Karpas-422 (cell line): ENCODE measurements around the gene TGFBI. TPM values are rescaled to one million over a fixed set of nuclear protein-coding genes. Genes with fewer than 3 reads are reported as not detected.

Experiments
- DNase-seq: peaks from one replicate; pipeline ENCODE4 v3.0.0-alpha.2; 2015
- H2AFZ ChIP-seq: fragments of 200-600 bp; sonication (generic); 2 replicates; pipeline ENCODE4 v1.6.1; 2014; ENCODE audit warnings: antibody characterized with exemption, low read length, mixed read lengths
- H3K27ac ChIP-seq: fragments of 200-600 bp; sonication (generic); 2 replicates; pipeline ENCODE4 v1.5.1; 2014; ENCODE audit warnings: mild to moderate bottlenecking, low read length, moderate library complexity
- H3K27me3 ChIP-seq: fragments of 200-600 bp; sonication (generic); 2 replicates; pipeline ENCODE4 v1.6.1; 2014; ENCODE audit warnings: low read length, mixed read lengths
- H3K36me3 ChIP-seq: fragments of 200-600 bp; sonication (generic); 2 replicates; pipeline ENCODE4 v1.6.1; 2014; ENCODE audit warnings: low read length, mixed read lengths; ENCODE audit not compliant: insufficient read depth
- H3K4me1 ChIP-seq: fragments of 200-600 bp; sonication (generic); 2 replicates; pipeline ENCODE4 v1.6.1; 2014; ENCODE audit warnings: mild to moderate bottlenecking, low read length, mixed read lengths
- H3K4me2 ChIP-seq: fragments of 200-600 bp; sonication (generic); 2 replicates; pipeline ENCODE4 v1.6.1; 2014; ENCODE audit warnings: low read length, low read depth, mild to moderate bottlenecking; ENCODE audit not compliant: poor library complexity, severe bottlenecking
- H3K4me3 ChIP-seq: fragments of 200-600 bp; sonication (generic); 2 replicates; pipeline ENCODE4 v1.5.1; 2014; ENCODE audit warnings: mild to moderate bottlenecking, antibody characterized with exemption, low read length, mixed read lengths
- H3K79me2 ChIP-seq: fragments of 200-600 bp; sonication (generic); 2 replicates; pipeline ENCODE4 v1.6.1; 2014; ENCODE audit warnings: mild to moderate bottlenecking, low read length, mixed read lengths
- H3K9ac ChIP-seq: fragments of 200-600 bp; sonication (generic); 2 replicates; pipeline ENCODE4 v1.6.0; 2014; ENCODE audit warnings: low read length
- H3K9me2 ChIP-seq: fragments of 200-600 bp; sonication (generic), shearing (Covaris generic); replicated peaks from 2 replicates; pipeline ENCODE4 v1.6.0; 2014; ENCODE audit warnings: mild to moderate bottlenecking, low read length, moderate library complexity; ENCODE audit not compliant: insufficient read depth
- H3K9me3 ChIP-seq: fragments of 300-700, 200-600 bp; sonication (generic); 2 replicates; pipeline ENCODE4 v1.6.1; 2014; ENCODE audit warnings: low read length, mixed read lengths
- H4K20me1 ChIP-seq: fragments of 200-600 bp; sonication (generic); 2 replicates; pipeline ENCODE4 v1.6.1; 2014; ENCODE audit warnings: mild to moderate bottlenecking, antibody characterized with exemption, low read length, low read depth; ENCODE audit not compliant: insufficient read depth
- total RNA-seq: library from RNA; depleted of rRNA; stranded (reverse); fragments of >200 nt; shearing (Covaris generic); gene quantifications from 2 replicates; pipeline ENCODE4 v1.2.3, GENCODE V29; 2014; ENCODE audit warnings: low replicate concordance; rRNA removed

TGFBI gene
- total RNA-seq, result not detected in 2 replicates

- no peaks in the 10 kb centered on the region for H3K36me3 ChIP-seq
- no peak for DNase-seq
- H3K79me2 ChIP-seq, result no peaks in the 10 kb centered on the region
- H3K4me3 ChIP-seq, result no peak within 1 kb of the TSS
- peaks cover 6% of the 10 kb centered on the region for H3K4me1 ChIP-seq
- no peak within 1 kb of the TSS for H3K9ac ChIP-seq
- H3K4me2 ChIP-seq, result no peak within 1 kb of the TSS
- H3K9me3 ChIP-seq, result no peaks in the 10 kb centered on the region
- H2AFZ ChIP-seq, result no peak within 1 kb of the TSS
- no peaks in the 10 kb centered on the region for H3K9me2 ChIP-seq
- no peaks in the 10 kb centered on the region for H4K20me1 ChIP-seq
- no peaks in the 10 kb centered on the region for H3K27me3 ChIP-seq
- no peak within 1 kb of the TSS for H3K27ac ChIP-seq
Measured at GRCh38 chr5:136028782-136029742, at the start of gene TGFBI. TGFBI (plus strand) TSS chr5:136028988; CDS start chr5:136029056, 68 bp downstream.

GRCh38 chr5:135978993-135979392 lies 49.8 kb upstream of the TGFBI start:
- no peaks in the 10 kb centered on the region for H3K79me2 ChIP-seq
- DNase-seq, result no peak
- H3K4me1 ChIP-seq, result no peaks in the 10 kb centered on the region
- no peaks in the 10 kb centered on the region for H3K9me3 ChIP-seq
- H2AFZ ChIP-seq, result no peak overlapping the region
- no peaks in the 10 kb centered on the region for H3K27me3 ChIP-seq
- no peaks in the 10 kb centered on the region for H3K9me2 ChIP-seq
- no peak overlapping the region for H3K9ac ChIP-seq
- H3K27ac ChIP-seq, result no peak overlapping the region
- H3K36me3 ChIP-seq, result no peaks in the 10 kb centered on the region
- H3K4me3 ChIP-seq, result no peak overlapping the region
- H3K4me2 ChIP-seq, result no peak overlapping the region
- H4K20me1 ChIP-seq, result no peaks in the 10 kb centered on the region

GRCh38 chr5:135979510-135979909 lies 49.3 kb upstream of the TGFBI start:
- H3K27me3 ChIP-seq, result no peaks in the 10 kb centered on the region
- H3K4me3 ChIP-seq, result no peak overlapping the region
- no peaks in the 10 kb centered on the region for H3K4me1 ChIP-seq
- no peaks in the 10 kb centered on the region for H3K36me3 ChIP-seq
- H2AFZ ChIP-seq, result no peak overlapping the region
- no peaks in the 10 kb centered on the region for H4K20me1 ChIP-seq
- H3K9me3 ChIP-seq, result no peaks in the 10 kb centered on the region
- H3K27ac ChIP-seq, result no peak overlapping the region
- DNase-seq, result no peak
- no peak overlapping the region for H3K4me2 ChIP-seq
- no peaks in the 10 kb centered on the region for H3K79me2 ChIP-seq
- H3K9ac ChIP-seq, result no peak overlapping the region
- no peaks in the 10 kb centered on the region for H3K9me2 ChIP-seq

- no peaks in the 10 kb centered on the region for H3K36me3 ChIP-seq
- no peak overlapping the region for H3K9ac ChIP-seq
- no peak overlapping the region for H2AFZ ChIP-seq
- H3K4me3 ChIP-seq, result no peak overlapping the region
- no peak overlapping the region for H3K4me2 ChIP-seq
- H3K4me1 ChIP-seq, result no peaks in the 10 kb centered on the region
- H4K20me1 ChIP-seq, result no peaks in the 10 kb centered on the region
- H3K9me2 ChIP-seq, result no peaks in the 10 kb centered on the region
- no peaks in the 10 kb centered on the region for H3K27me3 ChIP-seq
- H3K27ac ChIP-seq, result no peak overlapping the region
- DNase-seq, result no peak
- no peaks in the 10 kb centered on the region for H3K9me3 ChIP-seq
- H3K79me2 ChIP-seq, result no peaks in the 10 kb centered on the region
Measured at GRCh38 chr5:135980620-135981019, 48.2 kb upstream of the TGFBI start.

GRCh38 chr5:135985951-135986350 lies 42.8 kb upstream of the TGFBI start:
- Histone ChIP-seq H3K4me2 (no peak overlapping the region), H3K79me2 (no peaks in the 10 kb centered on the region), H4K20me1 (no peaks in the 10 kb centered on the region), H3K9me3 (no peaks in the 10 kb centered on the region), H3K4me3 (no peak overlapping the region), H3K9ac (no peak overlapping the region), H3K27ac (no peak overlapping the region), H3K27me3 (no peaks in the 10 kb centered on the region), H3K36me3 (no peaks in the 10 kb centered on the region), H3K4me1 (no peaks in the 10 kb centered on the region), H3K9me2 (no peaks in the 10 kb centered on the region), H2AFZ (no peak overlapping the region)
- DNase-seq, result no peak

- H3K4me2 ChIP-seq, result no peak overlapping the region
- H3K4me1 ChIP-seq, result no peaks in the 10 kb centered on the region
- H3K9me3 ChIP-seq, result no peaks in the 10 kb centered on the region
- no peaks in the 10 kb centered on the region for H3K9me2 ChIP-seq
- no peak overlapping the region for H2AFZ ChIP-seq
- H4K20me1 ChIP-seq, result no peaks in the 10 kb centered on the region
- DNase-seq, result no peak
- H3K36me3 ChIP-seq, result no peaks in the 10 kb centered on the region
- no peaks in the 10 kb centered on the region for H3K27me3 ChIP-seq
- H3K27ac ChIP-seq, result no peak overlapping the region
- H3K79me2 ChIP-seq, result no peaks in the 10 kb centered on the region
- H3K9ac ChIP-seq, result no peak overlapping the region
- H3K4me3 ChIP-seq, result no peak overlapping the region
Measured at GRCh38 chr5:135986401-135986800, 42.4 kb upstream of the TGFBI start.

- no peak overlapping the region for H3K4me2 ChIP-seq
- H2AFZ ChIP-seq, result no peak overlapping the region
- no peaks in the 10 kb centered on the region for H3K4me1 ChIP-seq
- H3K9me2 ChIP-seq, result no peaks in the 10 kb centered on the region
- H3K79me2 ChIP-seq, result no peaks in the 10 kb centered on the region
- DNase-seq, result no peak
- no peak overlapping the region for H3K27ac ChIP-seq
- no peaks in the 10 kb centered on the region for H4K20me1 ChIP-seq
- no peaks in the 10 kb centered on the region for H3K27me3 ChIP-seq
- H3K4me3 ChIP-seq, result no peak overlapping the region
- H3K36me3 ChIP-seq, result no peaks in the 10 kb centered on the region
- no peaks in the 10 kb centered on the region for H3K9me3 ChIP-seq
- no peak overlapping the region for H3K9ac ChIP-seq
Measured at GRCh38 chr5:135986891-135987401, 41.8 kb upstream of the TGFBI start.

GRCh38 chr5:135988546-135988945 lies 40.2 kb upstream of the TGFBI start:
- no peaks in the 10 kb centered on the region for H3K4me1 ChIP-seq
- no peak for DNase-seq

More at GRCh38 chr5:135988546-135988945, 40.2 kb upstream of the TGFBI start:
- Histone ChIP-seq H3K9ac (no peak overlapping the region), H4K20me1 (no peaks in the 10 kb centered on the region), H3K36me3 (no peaks in the 10 kb centered on the region), H3K79me2 (no peaks in the 10 kb centered on the region), H2AFZ (no peak overlapping the region), H3K27ac (no peak overlapping the region), H3K4me2 (no peak overlapping the region), H3K27me3 (no peaks in the 10 kb centered on the region), H3K9me3 (no peaks in the 10 kb centered on the region), H3K9me2 (no peaks in the 10 kb centered on the region), H3K4me3 (no peak overlapping the region)
